ENCODE results near the gene CXCL10. TPM values are rescaled to one million over a fixed set of nuclear protein-coding genes. Genes with fewer than 3 reads are reported as not detected.
A peak's percentile ranks its signal among the peaks of the same experiment; 100 is the strongest.

The CXCL10 gene
- total RNA-seq (1 to 10 TPM; 1.6 to 1.9 TPM), polyA plus RNA-seq (not detected)

- Mint-ChIP-seq H3K4me1 (peaks cover 6 to 25% (median 17%) of the 10 kb centered on the region in 3 donors), H3K27me3 (peaks cover 0 to 9% of the 10 kb centered on the region in 2 donors), H3K36me3 (peaks cover 0 to 1% (median 0%) of the 10 kb centered on the region in 3 donors), H3K27ac (peak within 1 kb of the TSS in 1 of 8 donors; percentile 25), H3K4me3 (no peak within 1 kb of the TSS), H3K9me3 (no peaks in the 10 kb centered on the region)
- H3K36me3 ChIP-seq (ENCODE audit: insufficient read depth, low read length): no peaks in the 10 kb centered on the region
- ChIA-PET CTCF (interaction anchor here (1.4 kb wide), 1 partner anchor 28 kb away, joined by 3 read pairs; no protein-coding TSS in a partner anchor), POLR2A (no interaction called here)
- H3K27me3 ChIP-seq (ENCODE audit: insufficient read depth, low read length, poor library complexity, severe bottlenecking): no peaks in the 10 kb centered on the region
- H3K27ac ChIP-seq (ENCODE audit: low read depth, low read length): no peak within 1 kb of the TSS
- no peak within 1 kb of the TSS for H3K4me3 ChIP-seq (ENCODE audit: low read length)
- no peaks in the 10 kb centered on the region for H3K9me3 ChIP-seq (ENCODE audit: low read length)
- DNase-seq: no peak
- H3K4me1 ChIP-seq (ENCODE audit: insufficient read depth, low read length): peaks cover 6% of the 10 kb centered on the region
Measured at GRCh38 chr4:76023389-76023788, at the start of gene CXCL10. CXCL10 (minus strand) TSS chr4:76023497; CDS start chr4:76023431, 66 bp downstream.

- H3K4me3 Mint-ChIP-seq: no peak overlapping the region
- no peaks in the 10 kb centered on the region for H3K9me3 Mint-ChIP-seq
- no peaks in the 10 kb centered on the region for H3K9me3 ChIP-seq (ENCODE audit: low read length)
- no peaks in the 10 kb centered on the region for H3K4me1 ChIP-seq (ENCODE audit: insufficient read depth, low read length)
- H3K27ac ChIP-seq (ENCODE audit: low read depth, low read length): no peak overlapping the region
- H3K36me3 Mint-ChIP-seq: no peaks in the 10 kb centered on the region
- H3K36me3 ChIP-seq (ENCODE audit: insufficient read depth, low read length): no peaks in the 10 kb centered on the region
- H3K27me3 Mint-ChIP-seq: no peaks in the 10 kb centered on the region
- H3K27me3 ChIP-seq (ENCODE audit: insufficient read depth, low read length, poor library complexity, severe bottlenecking): no peaks in the 10 kb centered on the region
- POLR2A ChIA-PET: no interaction called here
- no peaks in the 10 kb centered on the region for H3K4me1 Mint-ChIP-seq
- H3K4me3 ChIP-seq (ENCODE audit: low read length): no peak overlapping the region
- no peak for DNase-seq
- no peak overlapping the region for H3K27ac Mint-ChIP-seq
- CTCF ChIA-PET: no interaction called here
Measured at GRCh38 chr4:76072760-76073159, 49.5 kb upstream of the CXCL10 start.

GRCh38 chr4:76067652-76068286 is 44.5 kb upstream of the CXCL10 start:
- no peaks in the 10 kb centered on the region for H3K9me3 ChIP-seq (ENCODE audit: low read length)
- no peaks in the 10 kb centered on the region for H3K4me1 ChIP-seq (ENCODE audit: insufficient read depth, low read length)
- CTCF ChIA-PET: interaction anchor here (0.7 to 1.2 kb wide), 5 partner anchors 14 to 172 kb away, joined by 3 to 5 read pairs (median 3); no protein-coding TSS in a partner anchor
- no peaks in the 10 kb centered on the region for H3K36me3 ChIP-seq (ENCODE audit: insufficient read depth, low read length)
- Mint-ChIP-seq H3K27me3 (no peaks in the 10 kb centered on the region), H3K27ac (no peak overlapping the region), H3K4me1 (no peaks in the 10 kb centered on the region), H3K9me3 (no peaks in the 10 kb centered on the region), H3K4me3 (no peak overlapping the region), H3K36me3 (no peaks in the 10 kb centered on the region)
- no peaks in the 10 kb centered on the region for H3K27me3 ChIP-seq (ENCODE audit: insufficient read depth, low read length, poor library complexity, severe bottlenecking)
- H3K27ac ChIP-seq (ENCODE audit: low read depth, low read length): no peak overlapping the region
- DNase-seq: peak; percentile 43 to 70 (median 48)
- H3K4me3 ChIP-seq (ENCODE audit: low read length): no peak overlapping the region
- POLR2A ChIA-PET: no interaction called here

- no peaks in the 10 kb centered on the region for H3K36me3 ChIP-seq (ENCODE audit: insufficient read depth, low read length)
- no peaks in the 10 kb centered on the region for H3K4me1 ChIP-seq (ENCODE audit: insufficient read depth, low read length)
- ChIA-PET CTCF (interaction anchor here (1.0 to 1.7 kb wide), 4 partner anchors 70 to 171 kb away, joined by 3 to 6 read pairs (median 3); no protein-coding TSS in a partner anchor), POLR2A (interaction anchor here (0.6 kb wide), 1 partner anchor 10 kb away, joined by 7 read pairs; no protein-coding TSS in a partner anchor)
- H3K27ac ChIP-seq (ENCODE audit: low read depth, low read length): no peak overlapping the region
- no peaks in the 10 kb centered on the region for H3K27me3 ChIP-seq (ENCODE audit: insufficient read depth, low read length, poor library complexity, severe bottlenecking)
- H3K9me3 ChIP-seq (ENCODE audit: low read length): no peaks in the 10 kb centered on the region
- no peaks in the 10 kb centered on the region for H3K36me3 Mint-ChIP-seq
- H3K4me3 ChIP-seq (ENCODE audit: low read length): no peak overlapping the region
- H3K27me3 Mint-ChIP-seq: no peaks in the 10 kb centered on the region
- H3K4me3 Mint-ChIP-seq: no peak overlapping the region
- DNase-seq: no peak
- H3K27ac Mint-ChIP-seq: no peak overlapping the region
- no peaks in the 10 kb centered on the region for H3K9me3 Mint-ChIP-seq
- H3K4me1 Mint-ChIP-seq: no peaks in the 10 kb centered on the region
Measured at GRCh38 chr4:76066546-76066945, 43.2 kb upstream of the CXCL10 start.

GRCh38 chr4:76061982-76062381 is 38.7 kb upstream of the CXCL10 start:
- H3K36me3 Mint-ChIP-seq: no peaks in the 10 kb centered on the region
- H3K4me3 ChIP-seq (ENCODE audit: low read length): no peak overlapping the region
- H3K4me1 ChIP-seq (ENCODE audit: insufficient read depth, low read length): no peaks in the 10 kb centered on the region
- no peaks in the 10 kb centered on the region for H3K27me3 Mint-ChIP-seq
- no peaks in the 10 kb centered on the region for H3K27me3 ChIP-seq (ENCODE audit: insufficient read depth, low read length, poor library complexity, severe bottlenecking)
- no peaks in the 10 kb centered on the region for H3K9me3 ChIP-seq (ENCODE audit: low read length)
- DNase-seq: no peak
- H3K4me1 Mint-ChIP-seq: no peaks in the 10 kb centered on the region
- no peaks in the 10 kb centered on the region for H3K36me3 ChIP-seq (ENCODE audit: insufficient read depth, low read length)
- no peak overlapping the region for H3K4me3 Mint-ChIP-seq
- POLR2A ChIA-PET: no interaction called here
- no peaks in the 10 kb centered on the region for H3K9me3 Mint-ChIP-seq
- CTCF ChIA-PET: interaction anchor here (1.4 to 1.9 kb wide), 2 partner anchors 9 to 166 kb away, joined by 5 read pairs; no protein-coding TSS in a partner anchor
- no peak overlapping the region for H3K27ac Mint-ChIP-seq
- no peak overlapping the region for H3K27ac ChIP-seq (ENCODE audit: low read depth, low read length)

- Mint-ChIP-seq H3K27ac (no peak overlapping the region), H3K4me1 (no peaks in the 10 kb centered on the region), H3K9me3 (no peaks in the 10 kb centered on the region), H3K27me3 (no peaks in the 10 kb centered on the region), H3K36me3 (no peaks in the 10 kb centered on the region), H3K4me3 (no peak overlapping the region)
- H3K27me3 ChIP-seq (ENCODE audit: insufficient read depth, low read length, poor library complexity, severe bottlenecking): no peaks in the 10 kb centered on the region
- no peaks in the 10 kb centered on the region for H3K36me3 ChIP-seq (ENCODE audit: insufficient read depth, low read length)
- ChIA-PET CTCF (interaction anchor here (1.9 kb wide), 1 partner anchor 8 kb away, joined by 5 read pairs; no protein-coding TSS in a partner anchor), POLR2A (no interaction called here)
- no peak overlapping the region for H3K27ac ChIP-seq (ENCODE audit: low read depth, low read length)
- DNase-seq: no peak
- no peaks in the 10 kb centered on the region for H3K4me1 ChIP-seq (ENCODE audit: insufficient read depth, low read length)
- H3K4me3 ChIP-seq (ENCODE audit: low read length): no peak overlapping the region
- H3K9me3 ChIP-seq (ENCODE audit: low read length): no peaks in the 10 kb centered on the region
Measured at GRCh38 chr4:76061421-76061820, 38.1 kb upstream of the CXCL10 start.

GRCh38 chr4:76060506-76060905 is 37.2 kb upstream of the CXCL10 start:
- no peaks in the 10 kb centered on the region for H3K4me1 Mint-ChIP-seq
- Histone ChIP-seq H3K9me3 (ENCODE audit: low read length) (no peaks in the 10 kb centered on the region), H3K27me3 (ENCODE audit: insufficient read depth, low read length, poor library complexity, severe bottlenecking) (no peaks in the 10 kb centered on the region), H3K36me3 (ENCODE audit: insufficient read depth, low read length) (no peaks in the 10 kb centered on the region), H3K27ac (ENCODE audit: low read depth, low read length) (no peak overlapping the region), H3K4me3 (ENCODE audit: low read length) (no peak overlapping the region), H3K4me1 (ENCODE audit: insufficient read depth, low read length) (no peaks in the 10 kb centered on the region)
- no peak overlapping the region for H3K27ac Mint-ChIP-seq
- CTCF ChIA-PET: interaction anchor here (1.9 kb wide), 1 partner anchor 7 kb away, joined by 5 read pairs; no protein-coding TSS in a partner anchor
- H3K4me3 Mint-ChIP-seq: no peak overlapping the region
- H3K36me3 Mint-ChIP-seq: no peaks in the 10 kb centered on the region
- peaks cover under 1 to 4% of the 10 kb centered on the region in 2 donors for H3K27me3 Mint-ChIP-seq
- POLR2A ChIA-PET: no interaction called here
- no peaks in the 10 kb centered on the region for H3K9me3 Mint-ChIP-seq
- no peak for DNase-seq

GRCh38 chr4:76059750-76060149 is 36.5 kb upstream of the CXCL10 start:
- no peaks in the 10 kb centered on the region for H3K36me3 Mint-ChIP-seq
- peaks cover 4 to 10% of the 10 kb centered on the region in 2 donors for H3K27me3 Mint-ChIP-seq
- DNase-seq: no peak
- H3K4me1 ChIP-seq (ENCODE audit: insufficient read depth, low read length): no peaks in the 10 kb centered on the region
- H3K9me3 Mint-ChIP-seq: no peaks in the 10 kb centered on the region
- CTCF ChIA-PET: no interaction called here
- H3K4me3 ChIP-seq (ENCODE audit: low read length): no peak overlapping the region
- no peak overlapping the region for H3K27ac ChIP-seq (ENCODE audit: low read depth, low read length)
- no peak overlapping the region for H3K4me3 Mint-ChIP-seq
- no peaks in the 10 kb centered on the region for H3K9me3 ChIP-seq (ENCODE audit: low read length)
- no peaks in the 10 kb centered on the region for H3K36me3 ChIP-seq (ENCODE audit: insufficient read depth, low read length)
- no peaks in the 10 kb centered on the region for H3K4me1 Mint-ChIP-seq
- no peaks in the 10 kb centered on the region for H3K27me3 ChIP-seq (ENCODE audit: insufficient read depth, low read length, poor library complexity, severe bottlenecking)
- POLR2A ChIA-PET: no interaction called here
- no peak overlapping the region for H3K27ac Mint-ChIP-seq
